ENCODE data around the gene SLC30A10.
"Not testable (repeated sequence)": the region's sequence is repeated elsewhere in the genome, so short reads cannot be mapped to it uniquely, and the experiment has no call there.

DNA sequence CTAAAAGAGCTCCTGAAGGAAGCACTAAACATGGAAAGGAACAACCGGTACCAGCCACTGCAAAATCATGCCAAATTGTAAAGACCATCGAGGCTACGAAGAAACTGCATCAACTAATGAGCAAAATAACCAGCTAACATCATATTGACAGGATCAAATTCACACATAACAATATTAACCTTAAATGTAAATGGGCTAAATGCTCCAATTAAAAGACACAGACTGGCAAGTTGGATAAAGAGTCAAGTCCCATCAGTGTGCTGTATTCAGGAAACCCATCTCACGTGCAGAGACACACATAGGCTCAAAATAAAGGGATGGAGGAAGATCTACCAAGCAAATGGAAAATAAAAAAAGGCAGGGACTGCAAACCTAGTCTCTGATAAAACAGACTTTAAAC, 39.7 kb downstream of the SLC30A10 start:
- TF ChIP-seq CTCF (optimal IDR thresholded peaks at IDR 0.05 in 1 of 3, IDR thresholded peaks at IDR 0.05 in 1 of 3, conservative IDR thresholded peaks at IDR 0.05 in 1 of 3; ENCODE audit: extremely low read depth in 1 of 3, insufficient read depth in 2 of 3, low read length in 3 of 3); EZH2 (IDR thresholded peaks at IDR 0.05; ENCODE audit: low read length): not testable (repeated sequence)

Data from keratinocyte (primary cell).